Measurements from ENCODE around the gene MAN1A1.
"Not testable (repeated sequence)": the region's sequence is repeated elsewhere in the genome, so short reads cannot be mapped to it uniquely, and the experiment has no call there.

MAN1A1 gene

GRCh38 chr6:119156757-119157505, 192.6 kb downstream of the MAN1A1 start:
- Histone ChIP-seq H4K20me1 (ENCODE audit: insufficient read depth, low read length) (no peaks in the 10 kb centered on the region), H3F3A (ENCODE audit: insufficient read depth, low read length) (no peaks in the 10 kb centered on the region), H2AFZ (ENCODE audit: low read length) (no peak overlapping the region), H3K79me2 (ENCODE audit: low read length) (no peaks in the 10 kb centered on the region), H3K4me2 (ENCODE audit: low read depth, low read length) (no peak overlapping the region), H3K9me3 (replicated peaks; ENCODE audit: insufficient read depth, low read length) (no peaks in the 10 kb centered on the region), H3K4me1 (ENCODE audit: low read length) (no peaks in the 10 kb centered on the region), H3K36me3 (replicated peaks; ENCODE audit: insufficient read depth, low read length) (no peaks in the 10 kb centered on the region), H3K9me2 (replicated peaks; ENCODE audit: insufficient read depth, low read length) (no peaks in the 10 kb centered on the region), H3K9ac (ENCODE audit: low read length) (no peak overlapping the region), H3K4me3 (ENCODE audit: low read length) (no peak overlapping the region), H3K27me3 (replicated peaks; ENCODE audit: insufficient read depth, low read length) (no peaks in the 10 kb centered on the region), H3K27ac (ENCODE audit: low read length) (no peak overlapping the region)
- no peak for TF ChIP-seq EZH2 (optimal IDR thresholded peaks at IDR 0.05; ENCODE audit: low read depth, low read length)
- TF ChIP-seq EZH2phosphoT487 (IDR thresholded peaks at IDR 0.05; ENCODE audit: low read length) = no peak
- TF ChIP-seq CTCF (IDR thresholded peaks at IDR 0.05; ENCODE audit: low read length) = no peak
- DNase-seq = no peak

- not testable (repeated sequence) for H3F3A ChIP-seq (ENCODE audit: insufficient read depth, low read length); DNase-seq; H3K27me3 ChIP-seq (replicated peaks; ENCODE audit: insufficient read depth, low read length); H3K9me3 ChIP-seq (replicated peaks; ENCODE audit: insufficient read depth, low read length); H3K36me3 ChIP-seq (replicated peaks; ENCODE audit: insufficient read depth, low read length); H3K79me2 ChIP-seq (ENCODE audit: low read length); H3K4me2 ChIP-seq (ENCODE audit: low read depth, low read length); H3K9ac ChIP-seq (ENCODE audit: low read length); H3K4me1 ChIP-seq (ENCODE audit: low read length); H3K4me3 ChIP-seq (ENCODE audit: low read length); H3K9me2 ChIP-seq (replicated peaks; ENCODE audit: insufficient read depth, low read length); H2AFZ ChIP-seq (ENCODE audit: low read length); H3K27ac ChIP-seq (ENCODE audit: low read length); H4K20me1 ChIP-seq (ENCODE audit: insufficient read depth, low read length)
Observed at GRCh38 chr6:119156082-119156481, 193.5 kb downstream of the MAN1A1 start.

GRCh38 chr6:119152187-119152586, 197.4 kb downstream of the MAN1A1 start:
- no peaks in the 10 kb centered on the region for H3K36me3 ChIP-seq (replicated peaks; ENCODE audit: insufficient read depth, low read length)
- peaks cover 8% of the 10 kb centered on the region for H3F3A ChIP-seq (ENCODE audit: insufficient read depth, low read length)
- no peak overlapping the region for H3K4me3 ChIP-seq (ENCODE audit: low read length)
- H4K20me1 ChIP-seq (ENCODE audit: insufficient read depth, low read length) = no peaks in the 10 kb centered on the region
- H3K9ac ChIP-seq (ENCODE audit: low read length) = no peak overlapping the region
- no peak overlapping the region for H3K27ac ChIP-seq (ENCODE audit: low read length)
- H3K9me3 ChIP-seq (replicated peaks; ENCODE audit: insufficient read depth, low read length) = no peaks in the 10 kb centered on the region
- H3K27me3 ChIP-seq (replicated peaks; ENCODE audit: insufficient read depth, low read length) = no peaks in the 10 kb centered on the region
- no peak for TF ChIP-seq EZH2 (optimal IDR thresholded peaks at IDR 0.05; ENCODE audit: low read depth, low read length)
- TF ChIP-seq EZH2phosphoT487 (IDR thresholded peaks at IDR 0.05; ENCODE audit: low read length) = no peak
- no peak for TF ChIP-seq CTCF (IDR thresholded peaks at IDR 0.05; ENCODE audit: low read length)
- H3K4me2 ChIP-seq (ENCODE audit: low read depth, low read length) = no peak overlapping the region
- no peaks in the 10 kb centered on the region for H3K9me2 ChIP-seq (replicated peaks; ENCODE audit: insufficient read depth, low read length)
- DNase-seq = no peak
- H3K79me2 ChIP-seq (ENCODE audit: low read length) = no peaks in the 10 kb centered on the region
- H3K4me1 ChIP-seq (ENCODE audit: low read length) = peaks cover 18% of the 10 kb centered on the region
- no peak overlapping the region for H2AFZ ChIP-seq (ENCODE audit: low read length)

GRCh38 chr6:119148825-119149525, 200.6 kb downstream of the MAN1A1 start:
- Histone ChIP-seq H3K9me3 (replicated peaks; ENCODE audit: insufficient read depth, low read length) (no peaks in the 10 kb centered on the region), H3K4me1 (ENCODE audit: low read length) (peaks cover 33% of the 10 kb centered on the region), H3K4me2 (ENCODE audit: low read depth, low read length) (no peak overlapping the region), H3K27me3 (replicated peaks; ENCODE audit: insufficient read depth, low read length) (no peaks in the 10 kb centered on the region), H4K20me1 (ENCODE audit: insufficient read depth, low read length) (no peaks in the 10 kb centered on the region), H2AFZ (ENCODE audit: low read length) (no peak overlapping the region), H3K9ac (ENCODE audit: low read length) (no peak overlapping the region), H3K4me3 (ENCODE audit: low read length) (no peak overlapping the region), H3K79me2 (ENCODE audit: low read length) (no peaks in the 10 kb centered on the region), H3K36me3 (replicated peaks; ENCODE audit: insufficient read depth, low read length) (no peaks in the 10 kb centered on the region), H3F3A (ENCODE audit: insufficient read depth, low read length) (peaks cover 8% of the 10 kb centered on the region), H3K27ac (ENCODE audit: low read length) (no peak overlapping the region), H3K9me2 (replicated peaks; ENCODE audit: insufficient read depth, low read length) (no peaks in the 10 kb centered on the region)
- no peak for DNase-seq
- TF ChIP-seq EZH2phosphoT487 (IDR thresholded peaks at IDR 0.05; ENCODE audit: low read length) (no peak), EZH2 (optimal IDR thresholded peaks at IDR 0.05; ENCODE audit: low read depth, low read length) (no peak), CTCF (IDR thresholded peaks at IDR 0.05; ENCODE audit: low read length) (no peak)

Data from MM.1S (cell line).